HepG2 (cell line): ENCODE results near the gene SH3YL1. TPM values are rescaled to one million over a fixed set of nuclear protein-coding genes. Genes with fewer than 3 reads are reported as not detected.

Experiments used
- CHCHD3 ChIP-seq: sonication (generic); formaldehyde crosslinking; IDR thresholded peaks from 2 replicates; pipeline ENCODE4 v1.8.0; 2022; ENCODE audit warnings: mild to moderate bottlenecking, missing genetic modification reagents, moderate library complexity
- HIVEP1 ChIP-seq: sonication (generic); formaldehyde crosslinking; IDR thresholded peaks from 2 replicates; pipeline ENCODE4 v1.4.0; 2020; ENCODE audit warnings: mild to moderate bottlenecking, missing genetic modification reagents
- KDM6A ChIP-seq: IDR thresholded peaks from 2 replicates; pipeline ENCODE4 v1.6.1; 2016; ENCODE audit warnings: low read depth
- POLR2AphosphoS5 ChIP-seq: IDR thresholded peaks from 2 replicates; pipeline ENCODE4 v1.6.1; 2012; ENCODE audit warnings: low read depth, low read length
- THAP11 ChIP-seq: IDR thresholded peaks from 2 replicates; pipeline ENCODE4 v1.6.1; 2016; ENCODE audit warnings: missing biosample characterization, missing genetic modification reagents
- ZFP36L2 ChIP-seq: sonication (generic); formaldehyde crosslinking; IDR thresholded peaks from 2 replicates; pipeline ENCODE4 v1.4.0; 2020; ENCODE audit warnings: missing genetic modification reagents
- ZFP41 ChIP-seq: sonication (generic); formaldehyde crosslinking; IDR thresholded peaks from 2 replicates; pipeline ENCODE4 v1.4.0; 2020; ENCODE audit warnings: mild to moderate bottlenecking, missing genetic modification reagents, borderline replicate concordance
- ZNF605 ChIP-seq: sonication (generic); formaldehyde crosslinking; IDR thresholded peaks from 2 replicates; pipeline ENCODE4 v1.8.0; 2022; ENCODE audit warnings: mild to moderate bottlenecking, missing genetic modification reagents
- ZNF776 ChIP-seq: sonication (generic); formaldehyde crosslinking; IDR thresholded peaks from 2 replicates; pipeline ENCODE4 v1.4.0; 2020; ENCODE audit warnings: mild to moderate bottlenecking, missing genetic modification reagents
- polyA plus RNA-seq, 8 experiments: library from polyadenylated mRNA; depleted of rRNA in 3 of 8; stranded (reverse) in 7 of 8; unstranded in 1 of 8; fragments of >200 nt; fragmentation: Illumina TruSeq in 4 of 8; extraction: Trizol in 4 of 8; gene quantifications; 2 replicates each; pipeline versions ENCODE4 v1.2.1 to v1.2.3, GENCODE V29; 2011 to 2016; ENCODE audit warnings: low read depth in 4 of 8, missing spikeins in 1 of 8, mixed read lengths in 1 of 8; ENCODE audit not compliant: insufficient read depth in 1 of 8
- total RNA-seq, 5 experiments: library from RNA; depleted of rRNA; stranded (reverse); fragments of >200 nt; fragmentation: Illumina TruSeq; extraction: Trizol; gene quantifications; 2 replicates each; pipeline ENCODE4 v1.2.3, GENCODE V29; 2016; ENCODE audit warnings: low read depth in 1 of 5
- TF ChIP-seq, protein P1 (sequence below): IDR thresholded peaks from 2 replicates; pipeline ENCODE4 v1.6.1; 2016; ENCODE audit warnings: mild to moderate bottlenecking
- TF ChIP-seq, protein P2 (sequence below): sonication (generic); formaldehyde crosslinking; conservative IDR thresholded peaks from 2 replicates; pipeline ENCODE4 v1.8.0; 2022; ENCODE audit warnings: mild to moderate bottlenecking, moderate library complexity, missing genetic modification reagents
- TF ChIP-seq, protein P3 (sequence below), 2 experiments: sonication (generic) in 1 of 2; formaldehyde crosslinking in 1 of 2; IDR thresholded peaks; 2 replicates each; pipeline versions ENCODE4 v1.6.1 to v1.9.0; 2014 to 2022; ENCODE audit warnings: antibody characterized with exemption in 1 of 2, borderline replicate concordance in 1 of 2, inconsistent platforms in 1 of 2, low read depth in 1 of 2, missing genetic modification reagents in 1 of 2
- TF ChIP-seq, protein P4 (sequence below): sonication (generic); formaldehyde crosslinking; IDR thresholded peaks from 2 replicates; pipeline ENCODE4 v1.5.0; 2020; ENCODE audit warnings: missing genetic modification reagents
- TF ChIP-seq, protein P5 (sequence below): IDR thresholded peaks from 2 replicates; pipeline ENCODE4 v1.6.1; 2016; ENCODE audit warnings: low read depth, borderline replicate concordance
- TF ChIP-seq, protein P6 (sequence below): sonication (generic); formaldehyde crosslinking; IDR thresholded peaks from 2 replicates; pipeline ENCODE4 v1.8.0; 2022; ENCODE audit warnings: missing genetic modification reagents, mild to moderate bottlenecking, inconsistent platforms, borderline replicate concordance

The SH3YL1 gene
- total and polyA plus RNA-seq, 2 of the 13 experiments (the other 11 are each of a cell fraction or from before 2014, with no cell fraction given) = 13.0 to 48.2 TPM

DNA sequence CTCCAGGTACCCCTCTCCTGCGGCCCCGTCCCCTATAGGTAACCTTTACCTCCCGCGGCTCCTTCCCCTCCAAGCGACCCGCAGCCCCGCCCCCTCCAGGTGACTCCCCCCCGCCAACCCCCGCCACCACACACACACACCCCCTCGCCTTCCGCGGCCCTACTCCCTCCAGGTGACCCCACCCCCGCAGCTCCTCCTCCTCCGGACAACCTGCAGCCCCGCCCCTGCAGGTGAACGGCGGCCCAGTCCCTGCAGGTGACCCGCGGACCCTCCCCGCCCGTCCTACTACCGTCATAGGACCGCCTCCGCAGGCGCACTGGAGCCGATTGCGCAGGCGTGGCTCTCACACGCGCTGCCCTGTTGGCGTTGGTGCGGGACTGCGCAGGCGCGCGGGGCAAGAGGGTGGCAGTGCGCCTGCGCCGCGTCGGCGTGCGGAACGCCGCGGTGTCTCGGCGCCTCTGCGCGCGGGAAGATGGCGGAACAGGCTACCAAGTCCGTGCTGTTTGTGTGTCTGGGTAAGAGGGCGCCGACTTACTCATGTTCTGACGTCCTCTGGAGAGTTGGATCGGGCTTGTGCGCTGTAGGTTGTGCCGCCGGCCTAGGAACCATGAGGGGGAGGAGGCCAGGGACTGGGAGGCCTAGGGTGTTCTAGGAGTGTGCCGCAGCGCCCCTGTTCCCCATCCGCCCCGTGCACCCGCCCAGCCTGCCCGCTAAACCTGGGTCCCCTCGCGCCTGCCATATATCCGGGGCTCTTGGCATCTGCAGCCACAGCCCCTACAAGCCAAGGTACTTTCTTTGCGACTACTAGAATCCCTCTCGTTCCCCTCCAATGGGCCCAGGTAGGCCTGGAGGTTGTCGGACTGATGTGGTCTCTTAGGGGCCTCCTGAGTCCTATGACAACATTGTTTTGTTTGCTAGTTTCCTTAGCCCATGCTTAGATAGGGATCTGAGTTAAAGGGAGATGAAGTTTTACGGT, 949 bp upstream of the SH3YL1 start, which contains the start of gene ACP1 (continued):
- TF ChIP-seq ZNF605 (peak; percentile 72; the same call in 1 of the 2 replicates), KDM6A (CRISPR knock-in tag) (peak; percentile 9; the same call in 1 of the 2 replicates), CHCHD3 (CRISPR knock-in tag) (0 out of 2 replicates have a peak, but pooled peaks have one; percentile 8), THAP11 (CRISPR knock-in tag) (peak; percentile 89), HIVEP1 (CRISPR knock-in tag) (peak; percentile 89), POLR2AphosphoS5 (peak; percentile 94), ZFP41 (0 out of 2 replicates have a peak, but pooled peaks have one; percentile 36), ZFP36L2 (CRISPR knock-in tag) (no peak), ZNF776 (CRISPR knock-in tag) (peak; percentile 93)
- TF ChIP-seq, protein P1, sequence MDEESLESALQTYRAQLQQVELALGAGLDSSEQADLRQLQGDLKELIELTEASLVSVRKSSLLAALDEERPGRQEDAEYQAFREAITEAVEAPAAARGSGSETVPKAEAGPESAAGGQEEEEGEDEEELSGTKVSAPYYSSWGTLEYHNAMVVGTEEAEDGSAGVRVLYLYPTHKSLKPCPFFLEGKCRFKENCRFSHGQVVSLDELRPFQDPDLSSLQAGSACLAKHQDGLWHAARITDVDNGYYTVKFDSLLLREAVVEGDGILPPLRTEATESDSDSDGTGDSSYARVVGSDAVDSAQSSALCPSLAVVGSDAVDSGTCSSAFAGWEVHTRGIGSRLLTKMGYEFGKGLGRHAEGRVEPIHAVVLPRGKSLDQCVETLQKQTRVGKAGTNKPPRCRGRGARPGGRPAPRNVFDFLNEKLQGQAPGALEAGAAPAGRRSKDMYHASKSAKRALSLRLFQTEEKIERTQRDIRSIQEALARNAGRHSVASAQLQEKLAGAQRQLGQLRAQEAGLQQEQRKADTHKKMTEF = peak; percentile 49
- TF ChIP-seq, protein P2, sequence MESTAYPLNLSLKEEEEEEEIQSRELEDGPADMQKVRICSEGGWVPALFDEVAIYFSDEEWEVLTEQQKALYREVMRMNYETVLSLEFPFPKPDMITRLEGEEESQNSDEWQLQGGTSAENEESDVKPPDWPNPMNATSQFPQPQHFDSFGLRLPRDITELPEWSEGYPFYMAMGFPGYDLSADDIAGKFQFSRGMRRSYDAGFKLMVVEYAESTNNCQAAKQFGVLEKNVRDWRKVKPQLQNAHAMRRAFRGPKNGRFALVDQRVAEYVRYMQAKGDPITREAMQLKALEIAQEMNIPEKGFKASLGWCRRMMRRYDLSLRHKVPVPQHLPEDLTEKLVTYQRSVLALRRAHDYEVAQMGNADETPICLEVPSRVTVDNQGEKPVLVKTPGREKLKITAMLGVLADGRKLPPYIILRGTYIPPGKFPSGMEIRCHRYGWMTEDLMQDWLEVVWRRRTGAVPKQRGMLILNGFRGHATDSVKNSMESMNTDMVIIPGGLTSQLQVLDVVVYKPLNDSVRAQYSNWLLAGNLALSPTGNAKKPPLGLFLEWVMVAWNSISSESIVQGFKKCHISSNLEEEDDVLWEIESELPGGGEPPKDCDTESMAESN = peak; percentile 68; the same call in 1 of the 2 replicates
- TF ChIP-seq, protein P3, sequence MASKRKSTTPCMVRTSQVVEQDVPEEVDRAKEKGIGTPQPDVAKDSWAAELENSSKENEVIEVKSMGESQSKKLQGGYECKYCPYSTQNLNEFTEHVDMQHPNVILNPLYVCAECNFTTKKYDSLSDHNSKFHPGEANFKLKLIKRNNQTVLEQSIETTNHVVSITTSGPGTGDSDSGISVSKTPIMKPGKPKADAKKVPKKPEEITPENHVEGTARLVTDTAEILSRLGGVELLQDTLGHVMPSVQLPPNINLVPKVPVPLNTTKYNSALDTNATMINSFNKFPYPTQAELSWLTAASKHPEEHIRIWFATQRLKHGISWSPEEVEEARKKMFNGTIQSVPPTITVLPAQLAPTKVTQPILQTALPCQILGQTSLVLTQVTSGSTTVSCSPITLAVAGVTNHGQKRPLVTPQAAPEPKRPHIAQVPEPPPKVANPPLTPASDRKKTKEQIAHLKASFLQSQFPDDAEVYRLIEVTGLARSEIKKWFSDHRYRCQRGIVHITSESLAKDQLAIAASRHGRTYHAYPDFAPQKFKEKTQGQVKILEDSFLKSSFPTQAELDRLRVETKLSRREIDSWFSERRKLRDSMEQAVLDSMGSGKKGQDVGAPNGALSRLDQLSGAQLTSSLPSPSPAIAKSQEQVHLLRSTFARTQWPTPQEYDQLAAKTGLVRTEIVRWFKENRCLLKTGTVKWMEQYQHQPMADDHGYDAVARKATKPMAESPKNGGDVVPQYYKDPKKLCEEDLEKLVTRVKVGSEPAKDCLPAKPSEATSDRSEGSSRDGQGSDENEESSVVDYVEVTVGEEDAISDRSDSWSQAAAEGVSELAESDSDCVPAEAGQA (IDR thresholded peaks at IDR 0.05; ENCODE audit: low read depth) = peak; percentile 87
- TF ChIP-seq, protein P3 (CRISPR knock-in tag; IDR thresholded peaks at IDR 0.05; ENCODE audit: borderline replicate concordance) = no peak
- TF ChIP-seq, protein P4, sequence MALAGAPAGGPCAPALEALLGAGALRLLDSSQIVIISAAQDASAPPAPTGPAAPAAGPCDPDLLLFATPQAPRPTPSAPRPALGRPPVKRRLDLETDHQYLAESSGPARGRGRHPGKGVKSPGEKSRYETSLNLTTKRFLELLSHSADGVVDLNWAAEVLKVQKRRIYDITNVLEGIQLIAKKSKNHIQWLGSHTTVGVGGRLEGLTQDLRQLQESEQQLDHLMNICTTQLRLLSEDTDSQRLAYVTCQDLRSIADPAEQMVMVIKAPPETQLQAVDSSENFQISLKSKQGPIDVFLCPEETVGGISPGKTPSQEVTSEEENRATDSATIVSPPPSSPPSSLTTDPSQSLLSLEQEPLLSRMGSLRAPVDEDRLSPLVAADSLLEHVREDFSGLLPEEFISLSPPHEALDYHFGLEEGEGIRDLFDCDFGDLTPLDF (CRISPR knock-in tag) = peak; percentile 75; the same call in 1 of the 2 replicates
- TF ChIP-seq, protein P5, sequence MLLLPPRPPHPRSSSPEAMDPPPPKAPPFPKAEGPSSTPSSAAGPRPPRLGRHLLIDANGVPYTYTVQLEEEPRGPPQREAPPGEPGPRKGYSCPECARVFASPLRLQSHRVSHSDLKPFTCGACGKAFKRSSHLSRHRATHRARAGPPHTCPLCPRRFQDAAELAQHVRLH = peak; percentile 55; the same call in 1 of the 2 replicates
- TF ChIP-seq, protein P6, sequence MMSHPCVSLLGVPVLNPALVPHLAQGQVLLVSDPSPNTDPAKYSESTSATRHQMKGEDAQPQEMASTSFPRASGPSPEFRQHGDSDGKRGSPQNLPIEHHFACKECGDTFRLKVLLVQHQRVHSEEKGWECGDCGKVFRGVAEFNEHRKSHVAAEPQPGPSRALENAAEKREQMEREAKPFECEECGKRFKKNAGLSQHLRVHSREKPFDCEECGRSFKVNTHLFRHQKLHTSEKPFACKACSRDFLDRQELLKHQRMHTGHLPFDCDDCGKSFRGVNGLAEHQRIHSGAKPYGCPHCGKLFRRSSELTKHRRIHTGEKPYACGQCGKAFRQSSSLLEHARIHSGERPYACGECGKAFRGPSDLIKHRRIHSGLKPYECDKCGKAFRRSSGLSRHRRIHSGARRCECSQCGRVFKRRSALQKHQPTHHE = peak; percentile 99; the same call in 1 of the 2 replicates
